Astrocyte of the spinal cord (primary cell): ENCODE measurements around the gene PEG3.
"Not testable (repeated sequence)": the region's sequence is repeated elsewhere in the genome, so short reads cannot be mapped to it uniquely, and the experiment has no call there.

Source experiments
- DNase-seq: peaks from one replicate; pipeline ENCODE4 v3.0.0; 2011; ENCODE audit warnings: low read depth, low spot score
- H3K4me3 ChIP-seq: 2 replicates; pipeline ENCODE4 v1.5.1; 2011; ENCODE audit warnings: low read depth, mild to moderate bottlenecking, low read length, moderate library complexity
- CTCF ChIP-seq: IDR thresholded peaks from 2 replicates; pipeline ENCODE4 v1.5.1; 2012; ENCODE audit warnings: low read depth, mild to moderate bottlenecking, low read length, inconsistent platforms
- in situ Hi-C: cut with HindIII; loops from 2 replicates; pipeline ENCODE4 v1.10.0; 2017; ENCODE audit warnings: low sequenced_read_pairs

The PEG3 gene

GRCh38 chr19:56862741-56863140 lies 22.2 kb upstream of the PEG3 start:
- in situ Hi-C loops: no loop called here
- no peak for TF ChIP-seq CTCF
- H3K4me3 ChIP-seq: no peak overlapping the region
- no peak for DNase-seq

GRCh38 chr19:56860409-56860808 lies 19.9 kb upstream of the PEG3 start:
- in situ Hi-C loops, H3K4me3 ChIP-seq, DNase-seq: not testable (repeated sequence)

- H3K4me3 ChIP-seq: no peak overlapping the region
- TF ChIP-seq CTCF: no peak
- in situ Hi-C loops: no loop called here
- DNase-seq: no peak
Measured at GRCh38 chr19:56858026-56858425, 17.5 kb upstream of the PEG3 start.

GRCh38 chr19:56856822-56857221 lies 16.3 kb upstream of the PEG3 start:
- DNase-seq: no peak
- no peak overlapping the region for H3K4me3 ChIP-seq
- no peak for TF ChIP-seq CTCF
- in situ Hi-C loops: no loop called here

GRCh38 chr19:56852361-56852760 lies 11.8 kb upstream of the PEG3 start:
- DNase-seq, in situ Hi-C loops: not testable (repeated sequence)

GRCh38 chr19:56848166-56848565 lies 7.6 kb upstream of the PEG3 start:
- no peak for DNase-seq
- H3K4me3 ChIP-seq: no peak overlapping the region
- no peak for TF ChIP-seq CTCF
- in situ Hi-C loops: no loop called here

More at GRCh38 chr19:56852361-56852760, 11.8 kb upstream of the PEG3 start:
- not testable (repeated sequence) for H3K4me3 ChIP-seq

- in situ Hi-C loops: no loop called here
- no peak for TF ChIP-seq CTCF
- no peak for DNase-seq
- no peak overlapping the region for H3K4me3 ChIP-seq
Measured at GRCh38 chr19:56842412-56842811, 1.9 kb upstream of the PEG3 start.

GRCh38 chr19:56841193-56841543 lies 642 bp upstream of the PEG3 start:
- no peak for TF ChIP-seq CTCF
- in situ Hi-C loops: no loop called here
- H3K4me3 ChIP-seq: no peak overlapping the region
- DNase-seq: no peak
